DMS53 treated with DMSO at 0.1 percent for 48 hours (cell line): ENCODE results near the gene COL4A1.

ENCODE experiments used
- DNase-seq: peaks from one replicate; lab custom pipeline; 2025; ENCODE audit not compliant: unreplicated experiment; lab: John Stamatoyannopoulos, UW

COL4A1 gene

GRCh38 chr13:110261166-110262081 lies 45.5 kb downstream of the COL4A1 start:
- no peak for DNase-seq

DNA sequence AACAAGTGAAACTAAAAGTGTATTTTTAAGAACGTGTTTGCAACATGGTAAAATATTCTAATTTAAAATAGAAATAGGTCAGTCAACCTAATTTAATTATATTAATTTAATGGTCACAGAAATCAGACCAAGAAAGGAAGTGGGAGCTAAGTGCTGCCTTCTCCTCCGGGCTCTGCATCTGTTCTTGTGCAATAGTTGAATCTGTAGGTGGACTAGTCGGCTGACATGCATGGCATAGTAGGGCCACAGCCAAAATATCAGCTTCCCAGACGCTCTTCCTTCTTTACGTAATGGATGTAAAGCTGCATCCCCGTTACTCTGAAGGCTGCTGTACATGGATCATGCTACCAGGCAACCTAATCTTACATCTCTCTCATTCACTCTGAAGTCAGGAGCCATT lies 47.3 kb downstream of the COL4A1 start:
- DNase-seq = no peak

DNA sequence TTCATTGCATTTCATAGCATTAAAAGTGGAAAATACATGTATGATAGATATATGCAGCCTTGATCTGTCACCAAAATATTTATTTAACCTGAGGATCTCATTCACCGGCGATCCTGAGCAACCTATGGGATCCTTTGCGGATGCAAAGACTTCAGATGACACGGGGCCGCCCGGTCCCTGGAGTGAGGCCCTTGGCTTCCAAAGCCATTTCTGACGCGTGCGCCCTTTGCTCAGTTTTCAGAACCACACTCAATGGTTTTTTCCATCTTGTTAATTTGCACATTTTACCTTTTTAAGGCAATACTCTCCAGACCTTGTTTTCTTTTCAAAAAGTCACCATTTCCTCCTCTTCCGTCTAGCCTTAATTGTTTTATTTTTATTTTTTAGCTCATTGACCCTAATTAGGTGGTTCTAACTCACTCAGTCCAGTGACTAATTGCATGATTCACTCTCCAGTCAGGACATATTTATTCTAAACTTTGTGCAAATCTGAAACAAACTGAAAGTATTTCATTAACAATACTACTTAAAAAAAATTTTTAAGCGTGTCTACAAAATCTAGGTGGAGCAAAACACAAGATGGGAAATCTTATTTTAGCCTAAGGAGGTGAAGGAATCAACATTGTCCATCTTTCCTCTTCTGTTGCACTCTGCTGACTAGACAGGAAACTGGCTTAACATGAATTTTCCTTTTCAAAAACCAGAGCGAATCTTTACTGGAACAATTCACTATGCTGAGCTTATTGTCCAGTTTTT lies 47.9 kb downstream of the COL4A1 start:
- no peak for DNase-seq

DNA sequence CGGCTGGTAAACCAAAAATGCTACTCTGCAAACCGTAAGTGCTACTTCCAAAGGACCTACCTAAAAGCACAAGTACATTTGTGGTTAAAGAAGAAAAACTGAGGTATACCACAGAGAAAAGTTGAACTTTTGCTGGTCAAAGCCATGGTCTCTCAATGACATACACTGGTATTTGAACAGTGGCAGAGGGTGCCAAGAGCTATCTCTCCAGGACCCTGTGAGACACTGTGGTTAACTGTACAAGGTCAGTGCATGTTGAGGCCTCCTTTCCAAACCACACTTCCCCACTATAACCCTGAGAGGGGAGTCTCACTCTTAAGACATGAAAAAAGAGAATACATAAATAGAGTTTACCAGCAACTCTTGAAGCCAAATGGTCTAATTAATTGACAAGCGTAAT lies 49.5 kb downstream of the COL4A1 start:
- no peak for DNase-seq

DNA sequence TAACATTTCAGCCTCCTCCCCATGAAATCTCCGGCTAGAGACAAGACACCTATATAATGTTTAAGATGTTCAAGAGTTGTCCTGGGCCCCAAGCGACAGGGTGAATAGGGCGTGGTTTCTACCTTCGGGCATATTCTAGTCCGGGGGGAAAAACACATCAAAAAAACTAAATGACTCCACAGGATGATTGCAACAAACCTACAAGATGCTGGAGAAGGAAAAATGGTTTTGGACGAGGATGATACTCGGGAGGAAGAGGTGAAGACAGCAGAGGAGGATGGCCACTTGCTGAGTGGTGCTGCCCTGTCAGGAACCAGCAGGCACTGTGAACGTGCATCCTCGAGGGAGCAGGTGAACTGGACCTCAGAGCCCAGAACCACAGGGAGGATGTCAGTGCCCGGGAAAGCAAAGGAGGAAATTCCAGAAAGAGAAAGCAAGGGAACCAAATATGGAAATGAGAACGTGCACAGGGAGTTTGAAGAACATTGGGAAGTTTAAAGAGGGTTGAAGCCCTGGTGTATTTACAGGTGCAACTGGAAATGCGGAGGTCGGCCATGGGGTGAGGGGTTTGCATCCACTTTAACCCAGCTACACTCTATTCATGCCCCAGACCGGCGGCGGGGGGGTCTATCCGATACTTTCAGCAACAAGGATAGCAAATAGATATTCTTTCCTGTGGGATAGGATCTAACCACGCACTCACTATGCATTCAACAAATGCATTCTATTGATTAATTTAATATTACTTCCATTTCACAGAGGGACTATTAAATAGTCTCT lies 50.6 kb downstream of the COL4A1 start:
- DNase-seq = no peak

DNA sequence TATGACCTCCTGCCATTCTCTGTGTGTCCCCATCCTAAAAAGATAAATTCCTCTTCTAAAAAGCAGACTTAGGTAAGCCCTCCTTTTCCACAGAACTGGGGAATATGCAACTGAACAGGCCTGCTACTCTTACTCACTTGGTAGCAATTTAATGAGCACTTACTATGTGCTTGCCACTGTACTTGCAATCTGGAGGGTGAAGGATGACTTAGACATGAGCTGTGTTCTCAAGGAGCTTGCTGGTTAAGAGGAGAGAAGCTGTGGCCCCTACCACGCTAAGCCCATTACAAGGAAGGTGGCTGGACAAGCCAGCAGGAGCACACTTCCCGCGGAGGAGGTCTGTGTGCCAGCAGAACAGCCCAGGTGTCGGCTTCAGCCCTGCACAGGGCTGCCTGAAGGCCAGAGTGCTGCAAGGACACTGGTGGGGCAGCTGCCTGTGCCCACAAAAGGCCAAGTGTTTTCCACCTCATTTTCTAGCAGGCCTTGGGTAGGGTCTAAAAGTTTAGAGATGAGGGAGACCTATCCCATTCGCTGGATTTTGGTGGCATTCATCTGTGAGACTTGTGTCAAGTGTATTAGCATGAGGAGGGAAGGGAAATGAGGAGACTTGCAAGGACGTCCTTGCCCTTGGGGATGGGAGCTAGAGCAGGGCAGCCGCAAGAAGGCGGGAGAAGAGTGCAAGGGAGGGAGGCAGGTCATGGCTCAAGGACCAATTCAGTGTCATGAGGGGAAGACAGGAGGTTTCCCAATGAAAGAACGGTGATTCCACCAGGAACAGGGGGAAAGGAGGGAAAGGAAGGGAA lies 52.0 kb downstream of the COL4A1 start:
- DNase-seq = no peak

GRCh38 chr13:110254151-110254679 lies 52.7 kb downstream of the COL4A1 start:
- no peak for DNase-seq

- no peak for DNase-seq
Measured at GRCh38 chr13:110251193-110251819, 55.7 kb downstream of the COL4A1 start.

DNA sequence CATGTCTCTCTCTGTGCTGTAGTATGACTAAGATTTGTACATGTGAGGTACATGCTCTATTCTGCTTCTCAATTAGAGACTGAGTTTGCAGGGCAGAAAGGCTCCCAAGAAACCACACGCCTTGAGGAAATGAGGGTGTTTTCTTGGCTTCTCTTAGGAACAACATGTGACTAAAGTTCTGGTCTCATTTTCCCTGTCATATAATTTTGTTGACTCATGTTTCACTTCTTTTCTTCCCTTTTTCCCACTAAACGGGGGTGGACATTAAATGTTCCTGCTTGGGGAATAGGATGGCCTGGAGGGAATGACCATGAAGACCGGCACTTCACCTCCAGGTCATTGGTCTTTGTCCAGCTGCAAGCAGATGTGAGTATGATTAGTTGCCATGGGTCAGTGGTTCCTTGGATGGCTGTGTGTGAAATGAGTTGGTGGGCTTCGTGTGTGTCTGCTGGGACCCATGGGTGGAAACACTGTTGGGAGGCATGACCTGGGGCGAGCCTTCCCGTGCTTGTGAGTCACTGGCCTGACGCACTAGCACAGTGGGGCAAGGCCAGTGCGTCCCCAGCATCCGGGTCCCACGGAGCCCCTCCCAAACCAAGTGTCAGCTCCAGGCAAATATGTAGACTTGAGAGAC lies 56.6 kb downstream of the COL4A1 start:
- DNase-seq = no peak

GRCh38 chr13:110249326-110249725 lies 57.6 kb downstream of the COL4A1 start:
- DNase-seq = no peak

- DNase-seq = no peak
Measured at GRCh38 chr13:110248449-110249143, 58.4 kb downstream of the COL4A1 start.

GRCh38 chr13:110246530-110246929 lies 60.4 kb downstream of the COL4A1 start:
- no peak for DNase-seq

DNA sequence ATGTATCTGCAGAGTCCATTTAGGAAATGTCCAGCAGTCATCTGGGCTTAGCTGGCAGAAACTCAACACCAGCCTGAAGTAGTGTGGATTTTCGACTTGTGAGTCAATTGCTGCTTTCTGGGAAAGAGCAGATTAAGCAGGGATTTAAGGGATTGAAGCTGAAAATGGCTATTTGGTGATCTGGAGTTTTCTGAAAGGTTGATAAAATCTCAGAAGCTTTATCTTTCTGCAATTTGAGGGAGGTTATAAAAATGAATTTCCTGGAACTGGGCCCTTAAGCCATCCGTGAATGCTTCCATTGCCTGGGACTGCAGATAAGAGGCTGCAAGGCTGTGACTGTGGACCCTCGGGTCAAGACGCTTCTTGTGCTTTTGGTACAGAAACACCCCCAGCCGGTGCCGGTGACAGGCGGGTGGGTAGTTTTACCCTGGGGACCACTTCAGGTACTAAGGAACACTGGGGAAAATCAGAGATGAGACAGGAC lies 61.5 kb downstream of the COL4A1 start:
- DNase-seq = no peak

DNA sequence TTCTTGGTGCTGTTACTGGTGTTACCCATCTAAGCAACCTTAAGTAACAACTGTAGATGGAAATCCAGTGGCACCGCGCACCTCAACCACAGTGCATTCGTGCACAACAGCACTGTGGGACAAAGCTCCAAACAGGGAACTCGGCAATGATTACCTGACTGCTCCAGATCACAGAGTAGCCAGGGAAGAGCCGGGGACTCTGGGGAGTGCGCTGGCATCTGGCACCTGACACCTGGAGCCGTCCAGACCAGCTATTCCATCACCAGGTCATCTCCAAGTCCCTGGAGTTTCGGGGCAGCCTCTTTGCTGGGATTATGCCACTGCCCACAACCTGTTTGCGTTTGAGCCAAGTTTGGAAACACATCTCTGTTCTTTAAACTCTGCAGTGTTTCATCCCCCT lies 62.0 kb downstream of the COL4A1 start:
- DNase-seq = no peak

- DNase-seq = no peak
Measured at GRCh38 chr13:110244071-110244830, 62.7 kb downstream of the COL4A1 start.

GRCh38 chr13:110242615-110243014 lies 64.3 kb downstream of the COL4A1 start:
- no peak for DNase-seq

DNA sequence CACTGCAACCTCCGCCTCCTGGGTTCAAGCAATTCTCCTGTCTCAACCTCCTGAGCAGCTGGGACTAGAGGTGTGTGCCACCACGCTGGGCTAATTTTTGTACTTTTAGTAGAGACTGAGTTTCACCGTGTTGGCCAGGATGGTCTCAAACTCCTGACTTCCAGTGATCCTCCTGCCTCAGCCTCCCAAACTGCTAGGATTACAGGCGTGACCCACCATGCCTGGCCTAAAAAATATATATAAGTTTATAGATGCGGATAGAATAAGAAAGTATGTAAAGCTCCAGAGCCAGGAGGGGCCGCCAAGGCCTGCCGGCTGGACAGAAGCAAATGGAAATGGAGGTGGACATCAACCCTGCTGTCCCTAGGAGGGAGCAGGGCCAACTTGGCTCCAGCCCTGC lies 66.0 kb downstream of the COL4A1 start:
- no peak for DNase-seq

GRCh38 chr13:110240352-110240751 lies 66.6 kb downstream of the COL4A1 start:
- DNase-seq = no peak
